ACC112 (cell line): ENCODE measurements around the gene XPNPEP2.

ENCODE experiments used
- H2AFZ ChIP-seq: fragments of 200-600 bp; sonication (generic); one replicate; pipeline ENCODE4 v1.6.0; 2017; ENCODE audit warnings: antibody characterized with exemption, low read length; ENCODE audit not compliant: unreplicated experiment
- H3K27ac ChIP-seq: fragments of 200-600 bp; sonication (generic); 2 replicates; pipeline ENCODE4 v1.5.1; 2014; ENCODE audit warnings: low read depth, mild to moderate bottlenecking, antibody characterized with exemption, low read length, moderate library complexity
- H3K27me3 ChIP-seq: fragments of 200-600 bp; sonication (generic); 2 replicates; pipeline ENCODE4 v1.6.1; 2014; ENCODE audit warnings: mild to moderate bottlenecking, antibody characterized with exemption, low read length, moderate library complexity, mixed read lengths; ENCODE audit not compliant: insufficient read depth
- H3K36me3 ChIP-seq: fragments of 200-600 bp; sonication (generic); 2 replicates; pipeline ENCODE4 v1.6.1; 2016; ENCODE audit warnings: mild to moderate bottlenecking, antibody characterized with exemption, low read length, moderate library complexity, mixed read lengths; ENCODE audit not compliant: insufficient read depth
- H3K4me1 ChIP-seq: fragments of 200-600 bp; sonication (generic); one replicate; pipeline ENCODE4 v1.6.1; 2016; ENCODE audit warnings: low read length, mixed read lengths; ENCODE audit not compliant: insufficient read depth, unreplicated experiment, control insufficient read depth
- H3K4me3 ChIP-seq: fragments of 200-600 bp; sonication (generic); 2 replicates; pipeline ENCODE4 v1.5.1; 2014; ENCODE audit warnings: mild to moderate bottlenecking, low read depth, low read length
- H3K79me2 ChIP-seq: fragments of 200-600 bp; sonication (generic); one replicate; pipeline ENCODE4 v1.6.0; 2016; ENCODE audit warnings: low read length; ENCODE audit not compliant: control insufficient read depth, unreplicated experiment, insufficient read depth

Gene XPNPEP2

DNA sequence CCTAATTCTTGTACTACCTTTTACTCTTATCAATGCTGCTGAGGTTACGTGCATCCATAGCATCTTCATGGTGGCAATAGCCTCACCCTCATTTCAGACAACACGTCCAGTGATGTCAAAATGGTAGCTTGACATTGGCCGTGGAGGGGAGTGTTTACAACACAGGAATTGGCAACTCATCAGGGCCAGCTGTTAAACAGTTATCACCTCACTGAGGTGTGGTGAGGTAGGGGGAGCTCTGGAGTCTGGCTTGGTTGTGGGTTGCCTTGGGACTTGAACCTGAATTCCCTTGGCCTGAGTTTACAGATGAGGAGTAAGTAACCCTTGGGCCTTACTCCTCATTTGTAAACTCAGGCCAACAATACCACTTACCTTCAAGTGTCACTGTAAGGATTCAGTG is 51.4 kb downstream of the XPNPEP2 start:
- H3K4me1 ChIP-seq: no peaks in the 10 kb centered on the region
- no peak overlapping the region for H3K4me3 ChIP-seq
- H3K36me3 ChIP-seq: no peaks in the 10 kb centered on the region
- H3K27ac ChIP-seq: no peak overlapping the region
- no peaks in the 10 kb centered on the region for H3K79me2 ChIP-seq
- no peak overlapping the region for H2AFZ ChIP-seq
- no peaks in the 10 kb centered on the region for H3K27me3 ChIP-seq

DNA sequence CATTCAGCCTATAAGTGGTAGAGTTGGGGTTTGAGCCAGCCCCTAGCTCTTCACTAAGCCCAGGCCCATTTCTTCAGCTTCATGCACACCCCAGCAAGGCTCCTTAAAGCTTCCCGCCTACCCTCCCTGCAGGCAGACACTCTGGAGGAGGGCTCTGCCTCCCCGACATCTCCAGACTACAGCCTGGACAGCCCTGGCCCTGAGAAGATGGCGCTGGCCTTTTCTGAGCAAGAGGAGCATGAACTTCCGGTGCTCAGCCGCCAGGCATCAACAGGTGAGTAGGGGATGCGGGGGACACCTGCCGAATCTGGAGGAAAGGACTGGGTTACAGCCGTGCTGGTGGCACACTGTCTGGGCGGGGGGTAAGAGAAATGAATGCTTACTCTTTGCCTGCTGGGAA is 52.0 kb downstream of the XPNPEP2 start:
- Histone ChIP-seq H3K4me1 (no peaks in the 10 kb centered on the region), H3K27me3 (no peaks in the 10 kb centered on the region), H3K36me3 (no peaks in the 10 kb centered on the region), H3K27ac (no peak overlapping the region), H2AFZ (no peak overlapping the region), H3K4me3 (no peak overlapping the region), H3K79me2 (no peaks in the 10 kb centered on the region)

DNA sequence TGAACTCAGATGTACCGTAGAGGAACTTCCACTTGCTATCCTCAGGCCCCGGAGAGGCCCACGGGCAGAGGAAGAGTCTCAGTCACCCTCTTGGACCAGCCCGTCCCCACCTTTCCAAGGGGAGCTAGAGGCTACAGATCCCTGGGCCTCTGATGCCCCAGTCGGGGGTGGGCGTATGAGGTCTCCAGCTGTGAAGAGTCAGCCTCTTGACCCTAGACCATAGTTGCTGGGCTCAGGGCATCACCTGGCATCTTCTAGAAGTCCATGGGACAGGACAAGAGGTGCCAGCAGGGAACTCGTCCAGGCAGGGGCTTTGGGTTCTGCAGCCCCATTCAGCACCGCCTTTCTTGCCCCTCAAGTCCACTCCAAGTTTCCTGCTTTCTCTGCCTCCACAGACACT is 52.6 kb downstream of the XPNPEP2 start:
- no peaks in the 10 kb centered on the region for H3K4me1 ChIP-seq
- no peak overlapping the region for H3K4me3 ChIP-seq
- H3K36me3 ChIP-seq: no peaks in the 10 kb centered on the region
- no peak overlapping the region for H2AFZ ChIP-seq
- no peak overlapping the region for H3K27ac ChIP-seq
- no peaks in the 10 kb centered on the region for H3K27me3 ChIP-seq
- no peaks in the 10 kb centered on the region for H3K79me2 ChIP-seq

DNA sequence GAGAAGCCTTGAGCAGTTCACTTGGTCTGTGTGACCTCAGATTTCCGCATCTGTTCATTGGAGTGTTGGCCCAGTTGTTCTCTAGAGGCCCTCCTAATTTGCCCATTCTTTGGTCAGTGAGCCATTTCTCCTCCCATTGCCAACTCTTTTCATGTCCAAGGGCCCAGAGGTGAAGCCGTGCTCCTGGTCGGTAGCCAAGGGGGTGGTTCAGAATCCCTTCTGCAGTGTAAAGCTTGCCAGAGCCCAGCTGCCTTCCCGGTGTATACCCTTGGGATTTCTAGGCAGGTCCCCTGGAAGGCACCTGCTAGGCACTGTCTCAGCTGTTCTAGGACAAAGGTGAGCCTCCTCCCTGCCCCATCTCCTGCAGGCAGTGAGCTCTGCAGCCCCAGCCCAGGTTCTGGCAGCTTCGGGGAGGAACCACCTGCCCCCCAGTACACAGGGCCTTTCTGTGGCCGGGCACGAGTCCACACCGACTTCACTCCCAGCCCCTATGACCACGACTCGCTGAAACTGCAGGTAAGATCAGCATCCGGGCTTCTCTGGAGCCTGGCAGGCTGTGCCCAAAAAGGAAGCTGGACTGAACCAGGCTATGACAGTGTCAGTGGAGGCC is 53.3 kb downstream of the XPNPEP2 start:
- H2AFZ ChIP-seq: no peak overlapping the region
- H3K27ac ChIP-seq: no peak overlapping the region
- H3K79me2 ChIP-seq: no peaks in the 10 kb centered on the region
- no peaks in the 10 kb centered on the region for H3K36me3 ChIP-seq
- no peaks in the 10 kb centered on the region for H3K4me1 ChIP-seq
- H3K27me3 ChIP-seq: no peaks in the 10 kb centered on the region
- no peak overlapping the region for H3K4me3 ChIP-seq

GRCh38 chrX:129792586-129793291 is 54.0 kb downstream of the XPNPEP2 start:
- no peaks in the 10 kb centered on the region for H3K36me3 ChIP-seq
- no peak overlapping the region for H3K4me3 ChIP-seq
- H2AFZ ChIP-seq: no peak overlapping the region
- no peak overlapping the region for H3K27ac ChIP-seq
- H3K4me1 ChIP-seq: no peaks in the 10 kb centered on the region
- no peaks in the 10 kb centered on the region for H3K27me3 ChIP-seq
- H3K79me2 ChIP-seq: no peaks in the 10 kb centered on the region

GRCh38 chrX:129793604-129794191 is 54.9 kb downstream of the XPNPEP2 start:
- H3K36me3 ChIP-seq: no peaks in the 10 kb centered on the region
- no peaks in the 10 kb centered on the region for H3K27me3 ChIP-seq
- H3K4me1 ChIP-seq: no peaks in the 10 kb centered on the region
- no peaks in the 10 kb centered on the region for H3K79me2 ChIP-seq
- no peak overlapping the region for H3K27ac ChIP-seq
- no peak overlapping the region for H3K4me3 ChIP-seq
- no peak overlapping the region for H2AFZ ChIP-seq

DNA sequence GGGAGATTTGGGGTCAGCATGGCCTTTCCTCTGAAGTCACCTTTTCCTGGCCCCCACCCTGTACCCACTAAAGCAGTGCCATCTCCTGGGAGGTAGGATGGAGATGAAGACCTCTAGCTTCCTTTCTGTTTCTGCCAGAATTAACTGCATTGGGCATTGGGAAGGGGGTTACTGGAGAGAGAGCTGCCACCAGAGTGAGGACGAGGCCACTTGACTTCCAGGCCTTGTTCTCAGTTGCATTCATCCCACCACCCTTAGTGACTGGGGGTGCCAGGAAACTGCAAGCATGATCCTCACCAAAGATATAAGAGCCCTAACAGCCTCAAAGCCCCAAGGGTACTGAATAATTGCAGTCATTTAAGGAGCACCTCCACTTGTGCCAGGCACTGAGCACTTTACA is 56.8 kb downstream of the XPNPEP2 start:
- H3K4me3 ChIP-seq: no peak overlapping the region
- H3K27me3 ChIP-seq: no peaks in the 10 kb centered on the region
- no peaks in the 10 kb centered on the region for H3K36me3 ChIP-seq
- no peaks in the 10 kb centered on the region for H3K79me2 ChIP-seq
- H3K27ac ChIP-seq: no peak overlapping the region
- H2AFZ ChIP-seq: no peak overlapping the region
- peaks cover 4% of the 10 kb centered on the region for H3K4me1 ChIP-seq

DNA sequence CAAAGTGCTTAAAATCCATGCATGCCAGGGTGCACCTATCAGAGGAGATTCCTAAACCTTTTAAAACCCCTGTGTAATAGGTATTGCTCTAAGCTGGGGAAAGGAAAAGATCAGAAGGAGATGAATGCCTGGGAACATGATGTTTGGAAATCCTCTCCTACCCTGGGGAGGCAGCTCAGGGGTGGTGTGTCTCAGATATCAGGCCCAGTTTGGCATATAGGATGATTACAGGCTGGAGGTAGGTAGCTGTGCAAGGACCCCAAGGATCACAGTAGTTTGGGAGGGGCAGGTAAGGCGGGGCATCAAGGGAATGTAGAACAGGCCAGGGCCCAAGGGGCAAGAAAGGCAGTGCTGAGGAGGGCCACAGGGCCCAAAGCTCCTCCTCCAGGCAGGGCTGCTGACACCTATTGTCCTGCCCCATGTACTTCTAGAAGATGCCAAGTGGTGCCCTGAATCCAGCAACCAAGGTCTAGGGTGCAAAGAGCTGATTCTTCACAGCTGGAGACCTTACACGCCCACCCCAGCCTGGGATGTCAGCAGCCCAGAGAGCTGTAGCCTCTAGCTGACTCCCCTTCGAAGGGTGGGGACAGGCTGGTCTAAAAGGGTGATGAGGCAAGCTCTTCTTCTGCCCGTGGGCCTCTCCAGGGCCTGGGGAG is 58.6 kb downstream of the XPNPEP2 start:
- Histone ChIP-seq H3K4me3 (no peak overlapping the region), H3K27ac (no peak overlapping the region), H3K4me1 (peaks cover 4% of the 10 kb centered on the region), H3K36me3 (no peaks in the 10 kb centered on the region), H3K79me2 (no peaks in the 10 kb centered on the region), H2AFZ (no peak overlapping the region), H3K27me3 (no peaks in the 10 kb centered on the region)

DNA sequence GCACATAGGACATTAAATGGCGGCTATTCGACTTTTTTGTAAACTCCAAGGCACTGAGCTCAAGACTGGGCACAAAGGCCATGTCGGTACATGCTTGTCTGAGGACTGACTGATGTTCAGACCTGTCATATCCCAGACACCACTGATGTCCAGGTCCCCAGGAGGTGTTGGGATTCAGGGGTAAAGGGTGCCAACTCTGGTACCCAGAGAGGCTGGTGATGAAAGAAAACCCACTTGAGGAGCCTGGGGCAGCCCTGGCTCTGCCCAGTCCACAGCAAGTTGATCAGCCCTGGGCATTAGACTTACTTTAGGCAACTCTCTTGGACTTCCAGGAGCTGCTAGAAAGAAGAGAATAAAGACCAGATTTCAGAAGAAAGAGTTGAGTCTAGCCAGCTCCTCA is 59.7 kb downstream of the XPNPEP2 start:
- no peaks in the 10 kb centered on the region for H3K27me3 ChIP-seq
- H2AFZ ChIP-seq: no peak overlapping the region
- H3K79me2 ChIP-seq: no peaks in the 10 kb centered on the region
- no peaks in the 10 kb centered on the region for H3K36me3 ChIP-seq
- H3K4me1 ChIP-seq: peaks cover 4% of the 10 kb centered on the region
- no peak overlapping the region for H3K4me3 ChIP-seq
- H3K27ac ChIP-seq: no peak overlapping the region

- H3K36me3 ChIP-seq: no peaks in the 10 kb centered on the region
- H3K27ac ChIP-seq: no peak overlapping the region
- peaks cover 4% of the 10 kb centered on the region for H3K4me1 ChIP-seq
- no peaks in the 10 kb centered on the region for H3K27me3 ChIP-seq
- no peaks in the 10 kb centered on the region for H3K79me2 ChIP-seq
- no peak overlapping the region for H2AFZ ChIP-seq
- no peak overlapping the region for H3K4me3 ChIP-seq
These were observed 60.1 kb downstream of the XPNPEP2 start for GRCh38 chrX:129798888-129799287.
